K562 (cell line): Measurements from ENCODE around the gene MAGI2. TPM values are rescaled to one million over a fixed set of nuclear protein-coding genes. Genes with fewer than 3 reads are reported as not detected.

ENCODE experiments used
- ATAC-seq: fragments of 200-7000 bp; cut with Tn5 transposase; 3 replicates; pipeline ENCODE4 v1.9.1; 2020; ENCODE audit warnings: moderate library complexity
- BruUV-seq: library from RNA; stranded (reverse); fragments of 400-500 nt; replicated peaks from 2 replicates; lab custom pipeline; 2021; lab: Mats Ljungman, UMichigan
- CTCF ChIA-PET: fragments of 300-600 bp; formaldehyde crosslinking; extraction: SDS; loops from one replicate; lab custom pipeline; 2021; ENCODE audit warnings: low intra/inter-chr PET ratio; lab: Yijun Ruan, JAX
- POLR2A ChIA-PET: fragments of 300-600, 350-650 bp; sonication (Branson Sonifier 250); formaldehyde crosslinking; extraction: SDS; loops from one replicate; lab custom pipeline; 2021; ENCODE audit warnings: antibody characterized with exemption, inconsistent platforms; lab: Yijun Ruan, JAX
- DNase-seq, 4 experiments: peaks; one replicate each; pipeline versions ENCODE4 v3.0.0 to v3.0.0-alpha.2; 2011 to 2018; ENCODE audit warnings: low spot score in 3 of 4, mixed read lengths in 3 of 4; ENCODE audit errors: extremely low read depth in 1 of 4
- FAIRE-seq: peaks from 2 replicates; lab custom pipeline; 2011; peaks lifted over from hg19 to GRCh38; lab: Jason Lieb, UNC
- H2AFZ ChIP-seq: 2 replicates; pipeline ENCODE4 v1.6.0; 2011; ENCODE audit warnings: low read depth, low read length, control low read depth, inconsistent platforms
- H3K27ac ChIP-seq: fragments of 200-600 bp; 3 replicates; pipeline ENCODE4 v1.8.0; 2011; ENCODE audit warnings: low read depth, mild to moderate bottlenecking, control low read depth, inconsistent platforms, low read length, moderate library complexity, mixed read lengths; ENCODE audit errors: extremely low read depth
- H3K27me3 ChIP-seq, 2 experiments: fragments of 300-600 bp in 1 of 2; 2 replicates in 1 of 2; 3 replicates in 1 of 2; pipeline versions ENCODE4 v1.6.0 to v1.8.0; 2011; ENCODE audit warnings: inconsistent platforms in 2 of 2, low read length in 2 of 2, mild to moderate bottlenecking in 1 of 2, mixed read lengths in 1 of 2, moderate library complexity in 1 of 2; ENCODE audit not compliant: control insufficient read depth in 2 of 2, insufficient read depth in 2 of 2
- H3K36me3 ChIP-seq: fragments of 300-600 bp; 3 replicates; pipeline ENCODE4 v1.8.0; 2011; ENCODE audit warnings: mild to moderate bottlenecking, low read length, inconsistent platforms; ENCODE audit not compliant: control insufficient read depth, insufficient read depth
- H3K4me1 ChIP-seq, 2 experiments: fragments of 200-600 bp in 1 of 2; replicated peaks in 1 of 2; 2 replicates in 1 of 2; 3 replicates in 1 of 2; pipeline versions ENCODE4 v1.5.1 to v1.8.0; 2011; ENCODE audit warnings: inconsistent platforms in 2 of 2, low read length in 2 of 2, mild to moderate bottlenecking in 1 of 2, mixed read lengths in 1 of 2, moderate library complexity in 1 of 2; ENCODE audit not compliant: control insufficient read depth in 2 of 2, insufficient read depth in 2 of 2
- H3K4me2 ChIP-seq: 2 replicates; pipeline ENCODE4 v1.6.1; 2011; ENCODE audit warnings: low read length, control low read depth, inconsistent platforms, mixed read lengths; ENCODE audit not compliant: insufficient read depth
- H3K4me3 ChIP-seq: fragments of 200-600 bp; sonication (generic), shearing (Covaris generic); 2 replicates; pipeline ENCODE4 v1.5.1; 2016; ENCODE audit warnings: control low read depth, inconsistent platforms
- H3K79me2 ChIP-seq: fragments of 200-600 bp; 3 replicates; pipeline ENCODE4 v1.8.0; 2011; ENCODE audit warnings: low read length, inconsistent platforms; ENCODE audit not compliant: control insufficient read depth, insufficient read depth
- H3K9ac ChIP-seq, 2 experiments: 2 replicates each; pipeline versions ENCODE4 v1.6.0 to v1.6.1; 2011; ENCODE audit warnings: low read depth in 2 of 2, low read length in 2 of 2, control low read depth in 1 of 2, inconsistent platforms in 1 of 2, mild to moderate bottlenecking in 1 of 2, mixed read lengths in 1 of 2; ENCODE audit not compliant: insufficient read depth in 1 of 2
- H3K9me1 ChIP-seq: one replicate; pipeline ENCODE4 v1.6.0; 2011; ENCODE audit warnings: inconsistent platforms, mild to moderate bottlenecking, low read length, moderate library complexity; ENCODE audit not compliant: control insufficient read depth, insufficient read depth
- H3K9me3 ChIP-seq: replicated peaks from 2 replicates; pipeline ENCODE4 v1.5.1; 2011; ENCODE audit warnings: low read depth, low read length, inconsistent platforms; ENCODE audit not compliant: control insufficient read depth, insufficient read depth
- H4K20me1 ChIP-seq: replicated peaks from 2 replicates; pipeline ENCODE4 v1.6.1; 2011; ENCODE audit warnings: low read length, inconsistent platforms, mixed read lengths; ENCODE audit not compliant: control insufficient read depth, insufficient read depth
- CBFA2T3 ChIP-seq: fragments of 450-650 bp; IDR thresholded peaks from 2 replicates; pipeline ENCODE4 v1.6.1; 2017
- HLTF ChIP-seq: fragments of 450-650 bp; IDR thresholded peaks from 2 replicates; pipeline ENCODE4 v1.6.1; 2016
- RBBP5 ChIP-seq: fragments of 200-600 bp; sonication (generic); IDR thresholded peaks from 2 replicates; pipeline ENCODE4 v1.6.1; 2012; ENCODE audit warnings: borderline replicate concordance, mild to moderate bottlenecking, low read length, control low read depth, inconsistent platforms; ENCODE audit not compliant: insufficient read depth, poor library complexity, severe bottlenecking
- WGBS: fragments of 100-300 bp; shearing (Covaris generic); methylation state at CpG from one replicate; pipeline ENCODE4 v1.1.6; 2016; ENCODE audit warnings: low coverage, mixed read lengths; ENCODE audit not compliant: insufficient coverage; ENCODE audit errors: missing lambda C conversion rate; 5-methylcytosine and 5-hydroxymethylcytosine counted together
- in situ Hi-C: fragments of 300-500 bp; cut with MboI; formaldehyde crosslinking; loops from 4 replicates; pipeline ENCODE4 v1.15.0; 2018; ENCODE audit warnings: inconsistent platforms, mixed read lengths
- intact Hi-C: fragments of 100-400 bp; cut with micrococcal nuclease; formaldehyde crosslinking; loops from 2 replicates; pipeline ENCODE4 v1.14.2; 2022
- polyA plus RNA-seq, 8 experiments: library from polyadenylated mRNA; depleted of rRNA in 4 of 8; stranded (reverse) in 5 of 8; unstranded in 3 of 8; fragments of >200 nt; fragmentation: Nextera tagmentation in 2 of 8; fragmentation: Illumina TruSeq in 1 of 8; extraction: Ambion mirVana in 2 of 8; extraction: Trizol in 1 of 8; gene quantifications; 2 replicates each; pipeline versions ENCODE4 v1.2.1 to v1.2.3, GENCODE V29; 2011 to 2014; ENCODE audit warnings: inconsistent platforms in 1 of 8, missing spikeins in 1 of 8
- total RNA-seq, 7 experiments: library from RNA; depleted of rRNA in 6 of 7; stranded (reverse); fragments of >200 nt in 6 of 7; fragmentation: Illumina TruSeq in 2 of 7; extraction: Trizol in 2 of 7; gene quantifications; 2 replicates each; pipeline versions ENCODE4 v1.2.1 to v1.2.3, GENCODE V29; 2011 to 2021; ENCODE audit warnings: low replicate concordance in 1 of 7
- TF ChIP-seq, protein P1 (sequence below): IDR thresholded peaks from 2 replicates; pipeline ENCODE4 v1.6.1; 2012; ENCODE audit warnings: low read depth, low read length, improper control_type of control experiment, borderline replicate concordance

MAGI2 gene
- total and polyA plus RNA-seq, 9 of the 15 experiments (the other 6 are each of a cell fraction or from before 2014, with no cell fraction given) = 0.27 to 1.4 (median 0.70) TPM

DNA sequence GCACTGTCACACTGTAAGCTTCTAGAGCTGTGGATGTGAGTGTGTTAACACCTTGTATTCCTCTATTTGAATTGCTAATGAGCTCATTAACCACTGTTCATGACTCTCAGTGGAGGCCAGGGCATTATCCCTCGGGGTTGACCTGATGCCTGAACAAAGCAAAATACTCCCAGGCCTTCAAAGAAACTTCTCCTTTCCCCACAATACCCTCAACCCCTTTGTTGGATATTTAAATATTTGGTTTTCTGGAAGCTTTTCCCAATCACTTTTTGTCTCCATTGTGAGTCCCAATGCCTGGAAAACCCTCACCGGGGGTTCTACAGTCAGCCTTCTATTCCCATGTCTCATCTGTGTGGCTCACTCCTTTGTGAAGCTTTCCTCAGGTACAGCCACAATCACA, 874.8 kb downstream of the MAGI2 start:
- Histone ChIP-seq H3K4me1 (no peaks in the 10 kb centered on the region), H3K4me2 (no peak overlapping the region), H3K79me2 (no peaks in the 10 kb centered on the region), H3K9me3 (no peaks in the 10 kb centered on the region; the same call in 1 of the 2 replicates), H3K27me3 (no peaks in the 10 kb centered on the region), H3K9me1 (no peaks in the 10 kb centered on the region), H4K20me1 (no peaks in the 10 kb centered on the region), H3K27ac (no peak overlapping the region), H2AFZ (no peak overlapping the region), H3K4me3 (no peak overlapping the region), H3K9ac (no peak overlapping the region), H3K36me3 (no peaks in the 10 kb centered on the region)
- no peak for DNase-seq
- FAIRE-seq = no peak
- no TSS peak for BruUV-seq
- no peak for ATAC-seq
- ChIA-PET POLR2A (no interaction called here), CTCF (no interaction called here)
- TF ChIP-seq CBFA2T3 = no peak
- TF ChIP-seq HLTF = no peak
- TF ChIP-seq, protein P1, sequence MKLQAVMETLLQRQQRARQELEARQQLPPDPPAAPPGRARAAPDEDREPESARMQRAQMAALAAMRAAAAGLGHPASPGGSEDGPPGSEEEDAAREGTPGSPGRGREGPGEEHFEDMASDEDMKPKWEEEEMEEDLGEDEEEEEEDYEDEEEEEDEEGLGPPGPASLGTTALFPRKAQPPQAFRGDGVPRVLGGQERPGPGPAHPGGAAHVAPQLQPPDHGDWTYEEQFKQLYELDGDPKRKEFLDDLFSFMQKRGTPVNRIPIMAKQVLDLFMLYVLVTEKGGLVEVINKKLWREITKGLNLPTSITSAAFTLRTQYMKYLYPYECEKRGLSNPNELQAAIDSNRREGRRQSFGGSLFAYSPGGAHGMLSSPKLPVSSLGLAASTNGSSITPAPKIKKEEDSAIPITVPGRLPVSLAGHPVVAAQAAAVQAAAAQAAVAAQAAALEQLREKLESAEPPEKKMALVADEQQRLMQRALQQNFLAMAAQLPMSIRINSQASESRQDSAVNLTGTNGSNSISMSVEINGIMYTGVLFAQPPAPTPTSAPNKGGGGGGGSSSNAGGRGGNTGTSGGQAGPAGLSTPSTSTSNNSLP = no peak
- TF ChIP-seq RBBP5 = no peak
- intact Hi-C loops (no loop called here), in situ Hi-C loops (no loop called here)
- 0% methylated on average over 2 of the region's 2 CpGs for WGBS
